Fibroblast of lung (primary cell): ENCODE measurements around the gene ADRA2A.

Source experiments
- EZH2 ChIP-seq: IDR thresholded peaks from 2 replicates; pipeline ENCODE4 v1.5.1; 2012; ENCODE audit warnings: low read length, control low read depth, mild to moderate bottlenecking; ENCODE audit errors: missing control alignments
- TF ChIP-seq, protein P1 (sequence below), 2 donors: IDR thresholded peaks in 1 of 2; conservative IDR thresholded peaks in 1 of 2; 1 replicate in 1 of 2; 2 replicates in 1 of 2; pipeline ENCODE4 v1.5.1; 2011 to 2012; ENCODE audit warnings: low read length in 2 of 2, control low read depth in 1 of 2, inconsistent platforms in 1 of 2, low read depth in 1 of 2, mild to moderate bottlenecking in 1 of 2

DNA sequence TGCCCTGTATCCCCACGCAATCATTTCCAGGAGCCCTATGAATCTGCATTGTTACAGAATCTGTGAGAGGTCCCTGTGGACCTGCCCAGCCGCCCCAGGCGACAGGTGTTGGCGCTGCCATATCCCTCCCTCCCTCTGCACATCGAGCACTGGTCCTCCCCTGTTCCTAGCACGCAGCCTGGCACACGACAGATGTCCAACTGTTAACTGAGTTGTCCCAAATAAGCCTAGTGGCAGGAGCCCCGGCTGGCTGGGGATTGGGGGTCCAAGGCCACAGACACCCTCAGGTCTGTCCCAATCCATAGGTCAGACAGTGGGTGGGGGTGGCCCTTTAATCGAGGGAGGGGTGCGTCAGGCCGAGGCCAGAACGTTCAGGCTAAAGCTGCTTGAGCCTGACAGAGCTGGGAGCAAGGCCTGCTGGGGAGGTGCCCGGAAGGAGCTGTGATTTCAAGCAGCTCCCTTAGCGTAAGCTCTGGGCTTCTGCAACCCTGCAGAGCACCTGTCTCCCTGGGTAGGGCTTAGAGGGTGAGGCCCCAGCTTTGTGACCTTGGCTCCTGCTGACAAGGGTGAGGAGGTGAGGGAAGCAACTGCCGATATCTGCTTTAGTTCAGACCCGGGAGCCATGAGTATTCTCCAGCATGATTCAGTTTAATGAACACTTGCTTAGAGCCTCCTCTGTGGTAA lies 40.1 kb downstream of the ADRA2A start:
- TF ChIP-seq, protein P1, sequence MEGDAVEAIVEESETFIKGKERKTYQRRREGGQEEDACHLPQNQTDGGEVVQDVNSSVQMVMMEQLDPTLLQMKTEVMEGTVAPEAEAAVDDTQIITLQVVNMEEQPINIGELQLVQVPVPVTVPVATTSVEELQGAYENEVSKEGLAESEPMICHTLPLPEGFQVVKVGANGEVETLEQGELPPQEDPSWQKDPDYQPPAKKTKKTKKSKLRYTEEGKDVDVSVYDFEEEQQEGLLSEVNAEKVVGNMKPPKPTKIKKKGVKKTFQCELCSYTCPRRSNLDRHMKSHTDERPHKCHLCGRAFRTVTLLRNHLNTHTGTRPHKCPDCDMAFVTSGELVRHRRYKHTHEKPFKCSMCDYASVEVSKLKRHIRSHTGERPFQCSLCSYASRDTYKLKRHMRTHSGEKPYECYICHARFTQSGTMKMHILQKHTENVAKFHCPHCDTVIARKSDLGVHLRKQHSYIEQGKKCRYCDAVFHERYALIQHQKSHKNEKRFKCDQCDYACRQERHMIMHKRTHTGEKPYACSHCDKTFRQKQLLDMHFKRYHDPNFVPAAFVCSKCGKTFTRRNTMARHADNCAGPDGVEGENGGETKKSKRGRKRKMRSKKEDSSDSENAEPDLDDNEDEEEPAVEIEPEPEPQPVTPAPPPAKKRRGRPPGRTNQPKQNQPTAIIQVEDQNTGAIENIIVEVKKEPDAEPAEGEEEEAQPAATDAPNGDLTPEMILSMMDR (conservative IDR thresholded peaks at IDR 0.05 in 1 of 2, IDR thresholded peaks at IDR 0.05 in 1 of 2; ENCODE audit: low read depth in 1 of 2, low read length in 2 of 2), result no peak
- no peak for TF ChIP-seq EZH2
